HG03280 (cell line): ENCODE results near the gene ARMH2.

Experiments
- ATAC-seq: cut with Tn5 transposase; IDR thresholded peaks from one replicate; pipeline ENCODE4 v1.9.1; 2021; ENCODE audit warnings: mild to moderate bottlenecking, moderate library complexity; ENCODE audit not compliant: unreplicated experiment

ARMH2 gene

DNA sequence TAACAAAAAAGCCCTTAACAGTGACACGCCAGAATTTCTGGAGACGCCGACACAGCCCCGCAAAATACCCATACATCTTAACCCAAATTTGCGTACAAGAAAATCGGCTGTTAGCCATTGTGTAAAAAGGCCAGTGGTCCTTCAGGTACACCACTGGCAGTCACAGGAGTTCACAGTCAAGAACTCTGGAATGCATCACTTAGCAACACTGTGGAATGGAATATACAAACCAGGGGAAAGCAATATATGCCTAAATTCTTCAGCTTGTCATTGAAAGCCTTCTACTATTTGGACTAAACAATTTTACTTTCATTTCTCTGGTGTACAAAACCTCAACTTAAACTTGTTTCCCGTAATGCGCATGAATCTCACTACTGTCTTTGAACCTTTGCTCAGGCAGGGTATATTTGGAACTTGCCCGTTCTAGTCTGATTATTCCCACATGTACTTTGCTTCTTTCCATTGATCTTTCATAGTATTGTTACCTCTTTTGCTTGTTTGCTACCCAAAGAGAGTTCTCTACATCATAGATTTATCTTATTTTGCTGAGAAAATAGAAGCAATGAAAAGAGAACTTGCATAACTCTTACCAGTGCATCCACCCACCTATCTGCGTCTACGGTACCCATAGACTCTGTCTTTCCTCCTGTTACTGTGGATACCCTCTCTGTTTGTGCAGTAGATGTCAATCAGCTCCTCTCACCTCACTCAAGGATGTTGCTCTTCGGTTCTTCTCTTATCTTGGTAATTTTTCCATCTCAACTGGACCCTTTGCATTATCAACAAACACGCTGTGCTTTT is at the start of gene ARMH2:
ARMH2 (minus strand) TSS at position 178 of the 801 bp plus-strand sequence; CDS start at position 118, 60 bp downstream.
- ATAC-seq, result no peak

DNA sequence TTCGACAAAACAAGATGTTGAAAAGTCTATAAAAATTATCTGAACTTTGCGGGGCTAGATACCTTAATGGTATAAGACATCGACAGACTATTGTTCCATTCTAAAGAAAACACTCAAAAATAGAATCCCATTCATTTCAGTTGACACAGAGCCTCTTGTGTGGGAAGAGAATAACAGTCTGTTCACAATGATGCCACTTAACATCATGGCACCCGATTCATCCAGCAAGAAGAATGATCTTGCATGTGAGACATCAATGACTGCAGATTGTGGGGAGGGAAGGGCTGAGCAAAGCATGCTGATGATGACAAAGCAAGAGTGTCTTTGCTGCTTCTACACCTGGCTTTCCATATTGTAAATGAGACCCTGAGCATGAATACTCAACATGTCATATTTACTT is 49.7 kb upstream of the ARMH2 start:
- ATAC-seq, result no peak

DNA sequence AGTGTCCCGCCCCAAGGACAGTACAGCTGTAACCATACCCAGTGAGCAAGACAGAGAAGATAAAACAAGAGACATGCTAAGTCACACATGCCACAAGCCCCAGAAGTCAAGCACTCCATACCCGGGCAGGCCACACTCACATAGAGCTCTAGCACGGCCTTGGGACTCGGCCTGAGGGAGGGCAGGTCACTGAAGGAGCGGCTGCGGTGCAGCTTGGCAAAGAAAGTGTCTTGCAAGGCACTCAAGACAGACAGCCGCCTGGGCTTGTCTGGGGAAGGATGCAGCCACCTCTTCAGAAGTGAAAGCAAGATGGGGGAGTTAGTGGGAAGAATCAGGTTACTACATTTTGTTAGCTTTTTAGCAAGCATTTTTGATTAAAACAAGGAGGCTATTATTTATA is 48.7 kb upstream of the ARMH2 start:
- ATAC-seq, result no peak

DNA sequence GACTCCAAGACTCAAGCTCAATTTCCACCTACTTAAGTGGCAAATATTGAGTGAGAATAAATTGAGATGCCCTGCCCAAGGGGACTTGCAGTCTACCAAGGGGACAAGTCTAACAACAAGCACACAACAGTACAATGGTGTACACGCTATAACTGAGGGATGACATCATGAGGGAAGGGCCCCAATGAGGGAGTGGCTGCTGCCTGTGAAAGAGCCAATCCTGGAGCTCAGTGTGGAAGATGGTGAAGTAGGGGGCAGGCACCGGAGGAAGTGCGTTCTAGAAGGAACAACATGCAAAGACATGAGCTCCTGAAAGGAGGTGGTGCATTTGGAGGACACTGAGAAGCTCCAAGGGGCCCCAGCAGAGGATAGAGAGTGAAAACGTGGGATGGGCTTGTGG is 46.9 kb upstream of the ARMH2 start:
- no peak for ATAC-seq

DNA sequence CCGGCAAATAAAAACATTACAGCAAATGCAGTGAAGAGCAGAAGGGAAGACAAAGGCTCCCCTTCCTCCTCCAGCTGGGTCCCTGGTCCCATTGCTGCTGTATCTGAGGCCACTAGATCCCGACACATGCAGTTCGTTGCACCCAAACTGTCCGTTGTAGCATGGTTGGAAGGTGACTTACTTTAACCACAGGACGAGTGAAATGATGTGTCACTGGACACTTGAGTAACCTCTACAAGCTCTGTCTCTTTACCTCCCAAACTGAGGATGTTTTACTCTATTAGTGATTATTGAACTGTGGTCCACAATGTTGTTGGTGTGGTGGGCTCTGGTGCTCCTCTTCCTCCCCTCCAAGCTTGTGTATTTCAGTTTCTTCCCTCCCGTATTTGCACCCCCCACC is 46.2 kb upstream of the ARMH2 start:
- ATAC-seq, result no peak

DNA sequence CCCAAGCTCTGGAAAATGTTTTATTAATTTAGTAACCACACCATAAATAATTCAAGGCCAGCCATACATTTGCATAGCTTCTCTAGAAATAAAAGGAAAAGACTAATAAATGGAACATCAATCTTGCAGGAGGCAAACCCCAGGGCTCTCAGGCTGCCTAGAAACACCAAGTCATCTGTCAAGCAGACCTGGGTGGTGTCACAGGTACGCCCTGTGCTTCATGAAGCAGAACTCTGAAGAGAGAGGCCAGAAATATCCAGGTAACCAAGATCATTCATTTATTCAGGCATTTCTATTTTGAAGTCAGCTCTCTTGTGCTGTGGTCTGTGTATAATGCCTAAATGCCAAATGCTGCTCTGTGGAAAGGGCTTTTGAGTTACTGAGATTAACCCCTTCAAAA is 45.3 kb upstream of the ARMH2 start:
- no peak for ATAC-seq

DNA sequence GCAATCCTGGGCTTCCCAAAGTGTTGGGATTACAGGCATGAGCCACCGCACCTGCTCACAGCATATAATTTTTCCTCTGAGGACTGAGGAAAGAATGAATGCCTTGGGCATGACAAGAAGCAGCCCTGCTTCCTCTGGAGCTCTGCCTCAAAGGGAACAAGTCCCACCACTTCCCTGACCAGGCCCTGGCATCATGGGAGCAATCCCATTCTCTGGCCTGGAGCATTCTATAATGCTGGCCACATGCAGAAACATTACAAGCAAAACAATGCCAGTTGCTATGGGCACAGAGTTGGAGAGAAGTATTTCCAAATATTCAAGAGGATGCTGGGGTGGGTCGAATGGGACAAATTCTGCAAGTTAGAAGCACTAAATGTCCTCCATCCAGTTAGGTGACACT is 41.5 kb upstream of the ARMH2 start:
- ATAC-seq, result no peak

DNA sequence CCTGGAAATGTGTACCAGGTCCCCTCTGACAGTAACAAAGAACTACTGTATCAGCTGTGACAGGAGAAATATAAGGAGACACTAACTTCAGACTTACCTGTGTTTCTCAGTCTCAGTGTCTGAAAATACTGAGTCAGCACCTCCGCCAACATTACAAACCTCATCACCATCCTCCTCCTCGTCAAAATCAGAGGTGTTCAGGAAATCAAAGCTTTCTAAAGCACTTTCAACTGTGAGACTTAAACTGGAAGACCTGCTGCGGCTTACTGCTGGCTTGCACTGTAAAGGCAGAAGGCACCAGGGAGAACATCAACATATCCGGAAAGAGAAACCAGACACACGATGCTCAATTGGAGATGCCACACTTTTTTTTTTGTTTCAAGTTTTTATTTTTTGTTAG is 40.3 kb upstream of the ARMH2 start:
- ATAC-seq, result no peak

DNA sequence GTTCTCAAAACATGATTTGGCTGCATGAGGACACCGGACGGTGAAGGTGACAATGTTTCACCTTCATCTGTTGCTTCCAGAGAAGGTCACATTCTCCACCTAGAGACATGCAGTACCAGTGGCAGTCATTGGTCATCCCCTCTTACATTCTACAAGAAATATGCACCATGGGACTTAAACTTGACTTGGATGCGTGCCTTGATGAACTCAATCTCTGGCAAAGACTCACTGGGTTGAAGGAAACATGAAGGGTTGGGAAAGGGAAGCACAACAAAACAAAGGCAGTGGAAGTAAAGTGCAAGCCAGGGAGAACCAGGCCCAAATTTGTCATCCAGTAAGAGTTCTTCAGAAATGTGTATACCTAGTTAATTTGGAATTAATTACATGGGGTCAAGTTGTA is 39.4 kb upstream of the ARMH2 start:
- no peak for ATAC-seq

DNA sequence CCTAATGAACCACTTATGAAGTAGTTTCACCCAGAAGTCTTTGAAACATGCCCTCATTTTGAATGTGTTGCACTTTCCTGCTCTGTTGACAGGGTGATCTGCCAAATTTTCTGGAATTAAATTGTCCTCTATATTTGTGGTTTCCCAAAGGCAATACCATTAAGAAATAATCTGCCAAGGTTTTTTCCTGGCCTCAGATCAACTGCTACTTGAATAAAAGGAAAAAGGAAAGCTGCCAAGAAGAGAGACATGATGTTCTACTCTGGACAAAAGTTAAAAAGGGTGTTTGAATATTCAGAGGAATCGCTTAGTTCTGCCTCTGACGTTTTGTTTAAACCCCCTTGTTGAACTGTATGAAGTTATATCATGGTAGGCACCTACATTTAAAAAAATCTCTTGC is 37.4 kb upstream of the ARMH2 start:
- ATAC-seq, result no peak

DNA sequence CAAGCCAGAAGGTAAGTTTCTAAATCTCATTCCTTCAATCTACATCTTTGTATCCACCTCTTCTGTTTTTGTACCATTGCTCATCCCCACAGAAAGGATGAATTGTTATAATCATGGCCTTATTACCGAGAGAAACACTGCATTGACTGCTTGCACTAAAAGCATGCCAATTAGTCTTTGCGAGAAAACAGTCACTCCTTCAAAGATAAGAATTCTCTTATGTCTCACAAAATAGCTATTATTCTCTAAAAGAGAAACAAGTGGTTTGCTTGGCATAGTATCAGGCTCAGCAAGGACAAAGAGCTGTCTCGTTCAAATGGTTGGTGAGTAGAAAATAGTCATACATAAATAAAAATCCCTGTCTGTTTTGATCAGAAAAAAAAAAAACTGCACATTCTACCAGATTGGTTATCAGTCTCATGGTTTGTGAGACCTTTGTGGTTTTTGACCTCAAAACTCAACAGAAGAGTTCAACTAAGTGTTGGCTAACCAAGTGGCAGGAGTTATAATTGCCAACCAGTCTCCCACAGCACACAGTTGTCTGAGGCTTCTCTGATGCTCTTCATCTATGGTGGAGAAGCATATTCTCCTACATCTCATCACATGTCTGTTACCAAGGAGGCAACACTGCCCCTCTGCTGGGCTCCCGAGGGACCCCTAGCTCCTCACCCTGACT is 35.1 kb upstream of the ARMH2 start:
- ATAC-seq, result no peak

DNA sequence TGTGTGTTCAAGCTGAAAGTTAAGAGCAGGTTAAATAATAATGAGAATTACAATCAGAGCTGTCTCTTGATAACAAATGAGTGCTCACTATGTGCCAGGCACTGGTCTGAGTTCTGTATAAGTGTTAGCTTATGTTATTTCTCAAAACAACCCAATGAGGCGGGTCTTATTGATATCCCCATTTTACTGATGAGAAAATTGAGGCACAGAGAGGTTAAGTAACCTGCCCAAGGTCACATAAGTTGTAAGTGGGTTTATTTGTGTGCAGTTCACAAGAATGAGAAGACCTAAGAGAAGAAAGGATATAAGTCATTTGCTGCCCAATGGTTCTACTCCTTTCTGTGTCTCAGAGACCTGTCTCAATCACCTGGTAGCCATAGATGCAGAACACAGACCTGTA is 34.1 kb upstream of the ARMH2 start:
- no peak for ATAC-seq

DNA sequence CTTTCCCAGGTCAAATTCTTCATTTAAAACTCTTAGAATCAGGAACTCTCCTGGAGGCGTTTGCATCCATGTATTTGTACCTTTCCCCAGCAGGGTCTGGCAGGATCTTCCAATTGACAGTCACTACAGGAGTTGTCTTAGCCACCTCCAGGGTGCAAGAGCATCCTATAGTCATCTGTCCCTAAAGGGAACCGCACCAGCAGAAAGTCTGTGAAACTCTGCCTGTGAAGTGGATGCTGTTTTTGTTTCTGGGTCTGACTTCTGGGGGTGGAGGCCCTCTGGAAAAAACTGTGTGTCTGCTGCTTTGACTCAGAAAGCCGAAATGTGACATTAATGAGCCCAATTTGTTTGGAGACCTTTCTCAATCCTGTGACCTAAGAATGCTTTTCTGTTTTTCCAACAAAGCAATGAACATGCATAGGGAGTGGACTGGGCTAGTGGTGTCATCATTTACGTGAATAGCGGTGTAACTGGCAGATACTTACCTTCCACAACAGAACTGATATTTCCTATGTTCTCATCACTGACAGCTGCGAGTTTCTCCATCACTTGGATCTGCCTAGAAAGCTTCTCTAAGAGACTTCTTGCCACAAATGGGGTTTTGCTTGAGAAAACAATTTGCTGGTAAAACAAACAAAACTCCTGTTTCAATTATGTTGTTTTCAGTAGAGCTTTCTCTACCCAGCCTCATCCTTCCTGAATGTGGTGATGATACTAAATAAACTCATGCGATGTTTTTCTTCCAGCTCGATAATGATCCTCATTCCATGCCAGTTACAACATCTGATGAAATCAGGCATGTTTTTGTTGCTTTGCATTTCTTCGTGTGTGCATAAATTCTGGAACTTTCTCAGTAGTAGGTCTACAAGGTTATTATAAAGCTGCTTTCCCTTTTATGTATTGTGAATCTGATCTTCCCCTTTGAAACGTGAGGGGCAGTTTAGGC is 33.3 kb upstream of the ARMH2 start:
- ATAC-seq, result no peak

DNA sequence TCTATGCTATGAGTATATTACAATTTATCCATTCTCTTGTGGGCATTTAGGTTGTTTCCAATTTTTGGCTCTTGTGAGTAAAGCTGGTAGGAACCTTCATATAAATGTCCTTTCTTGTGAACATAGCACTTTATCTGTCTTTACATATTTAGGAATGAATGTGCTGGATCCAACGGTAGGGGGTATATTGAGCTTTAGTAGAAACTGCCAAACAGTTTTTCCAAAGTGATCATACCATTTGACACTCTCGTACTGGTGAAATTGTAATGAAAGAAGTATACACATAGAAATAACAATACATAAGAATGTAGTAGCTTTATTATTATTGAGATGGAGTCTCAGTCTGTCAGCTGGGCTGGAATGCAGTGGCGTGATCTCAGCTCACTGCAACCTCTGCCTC is 30.9 kb upstream of the ARMH2 start:
- ATAC-seq, result no peak

DNA sequence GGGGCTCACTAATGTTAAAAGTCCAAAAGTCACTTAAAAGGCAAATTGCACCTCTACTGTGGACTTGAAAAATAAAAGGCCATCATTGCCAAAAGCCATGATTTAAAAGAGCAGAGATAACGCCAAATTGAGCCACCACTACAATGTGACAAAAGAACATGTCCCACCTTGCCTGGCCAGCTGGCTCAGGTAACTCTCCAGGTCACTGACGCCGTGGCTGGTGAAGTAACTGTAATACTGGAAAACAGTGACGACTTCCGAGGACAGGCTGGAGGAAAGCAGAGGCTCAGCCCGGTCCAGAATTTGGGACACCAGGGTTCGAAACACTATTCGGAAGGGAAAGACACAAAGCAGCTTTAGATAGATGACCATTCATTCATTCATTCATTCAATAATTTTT is 29.3 kb upstream of the ARMH2 start:
- no peak for ATAC-seq

DNA sequence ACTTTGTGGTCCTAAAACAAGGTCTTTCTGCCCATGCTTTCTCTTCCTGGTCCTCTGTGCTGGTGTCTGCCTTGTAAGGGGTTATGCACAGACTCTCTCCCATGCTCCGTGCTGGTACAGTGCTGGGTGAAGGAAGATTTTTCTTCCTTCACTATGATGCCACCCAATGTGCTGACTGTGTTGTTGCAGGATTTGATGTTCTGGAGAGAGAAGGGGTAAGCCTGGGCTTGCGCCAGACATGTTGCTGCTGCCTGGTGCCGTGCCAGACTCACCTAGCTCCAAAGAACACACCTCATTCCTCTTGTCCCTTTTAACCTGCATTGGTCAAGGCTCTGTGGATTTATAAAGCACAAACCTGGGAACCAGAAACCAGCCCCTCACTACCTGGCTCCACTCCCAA is 28.4 kb upstream of the ARMH2 start:
- no peak for ATAC-seq

DNA sequence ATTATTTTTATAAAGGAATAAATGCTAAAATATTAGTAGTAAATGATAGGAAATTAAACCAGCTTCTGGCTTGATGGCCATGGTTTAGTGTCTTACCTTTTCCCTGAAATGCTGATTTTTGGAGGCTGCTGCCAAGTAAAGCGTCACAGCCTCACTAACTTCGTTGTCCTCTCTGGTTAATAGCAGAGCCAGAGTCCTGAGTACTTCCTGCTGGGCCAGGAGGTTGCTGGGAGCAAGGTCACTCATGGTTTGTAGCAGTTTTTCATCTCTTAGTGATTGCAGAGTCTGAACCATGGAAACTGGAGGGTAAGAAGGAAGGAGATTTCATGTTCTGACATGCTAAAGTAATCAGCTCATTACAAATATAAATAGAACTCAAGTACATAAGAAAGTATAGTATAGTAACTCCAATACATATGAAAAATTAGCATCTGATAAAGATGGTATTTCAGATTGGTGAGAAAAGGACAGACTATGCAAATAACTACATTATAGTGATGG is 26.5 kb upstream of the ARMH2 start:
- ATAC-seq, result no peak

DNA sequence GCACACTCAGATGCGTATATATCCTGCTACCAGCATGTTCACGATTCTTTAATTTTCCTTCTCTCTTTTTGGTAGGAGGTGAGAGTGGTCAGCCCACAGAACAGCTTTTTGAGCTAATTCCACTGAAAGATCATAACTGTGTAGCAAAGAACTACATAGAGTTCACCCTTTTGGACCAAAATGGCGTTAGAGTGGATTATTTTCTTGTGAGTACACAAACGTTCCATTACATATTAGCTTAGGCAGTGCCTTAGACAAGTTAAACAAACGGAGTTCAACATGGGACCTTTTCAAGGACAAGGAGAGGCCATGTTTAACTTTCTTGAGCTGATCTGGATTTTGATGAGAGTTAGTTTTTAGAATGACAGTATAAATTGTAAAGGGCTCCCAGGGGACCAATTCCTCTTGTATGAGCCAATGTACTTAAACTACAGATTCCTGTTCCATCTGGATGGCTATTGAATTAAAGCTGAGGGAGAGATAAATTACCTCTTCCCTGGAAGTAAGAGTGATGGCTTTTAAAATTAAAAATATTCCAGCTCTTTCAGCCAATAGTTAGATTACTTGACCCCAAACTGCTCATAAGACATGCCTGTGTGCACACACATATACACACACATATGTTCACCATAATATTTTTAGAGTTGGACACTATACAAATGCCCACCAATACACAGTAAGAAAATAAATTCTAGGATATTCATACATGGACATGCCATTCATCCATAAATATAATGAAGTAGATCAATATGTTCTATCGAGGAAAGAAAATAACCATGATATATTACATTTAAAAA is 25.6 kb upstream of the ARMH2 start:
- ATAC-seq, result no peak

DNA sequence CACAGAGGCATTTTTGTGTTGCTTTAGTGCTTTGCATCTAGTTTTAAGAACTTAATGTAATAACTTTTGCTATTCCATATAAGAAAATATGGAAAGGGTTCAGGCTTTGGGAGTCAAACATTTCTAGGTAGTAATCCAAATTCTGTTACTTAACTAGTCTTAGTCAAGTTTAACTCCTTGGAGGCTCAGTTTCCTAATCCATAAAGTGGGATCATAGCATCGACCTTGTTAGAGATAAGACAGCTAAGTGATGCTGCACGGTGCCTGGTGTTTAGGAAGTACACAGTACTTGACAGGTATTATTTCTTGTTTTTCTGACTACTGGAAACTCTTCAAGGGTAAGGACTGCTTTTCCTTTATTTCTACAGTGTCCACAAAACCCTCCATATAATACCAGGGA is 24.5 kb upstream of the ARMH2 start:
- no peak for ATAC-seq

DNA sequence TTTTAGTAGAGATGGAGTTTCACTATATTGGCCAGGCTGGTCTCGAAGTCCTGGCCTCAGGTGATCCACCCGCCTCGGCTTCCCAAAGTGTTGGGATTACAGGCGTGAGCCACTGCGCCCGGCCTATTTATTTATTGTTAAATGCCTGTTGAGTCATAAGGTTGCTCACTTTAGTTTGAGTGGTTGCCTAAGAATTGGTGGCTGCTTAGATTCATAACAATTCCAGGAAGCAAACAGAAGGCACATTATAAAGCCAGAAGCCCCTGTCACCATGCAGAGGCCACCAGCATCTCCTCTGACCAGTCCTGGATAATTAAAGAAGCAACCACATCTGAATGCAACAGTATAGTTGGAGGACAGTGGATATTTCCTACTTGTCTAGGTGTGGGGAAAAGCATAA is 24.0 kb upstream of the ARMH2 start:
- no peak for ATAC-seq
